Gastroesophageal sphincter (tissue), 4 donors: ENCODE measurements around the gene CASP12. TPM values are rescaled to one million over a fixed set of nuclear protein-coding genes. Genes with fewer than 3 reads are reported as not detected.

Experiments used
- ATAC-seq: fragments of 150-250 bp; one replicate; pipeline ENCODE4 v1.9.1; 2016; ENCODE audit warnings: mild to moderate bottlenecking, moderate library complexity
- H3K27ac ChIP-seq, 4 donors: fragments of 200-600 bp; sonication (generic) in 3 of 4; 1 replicate in 3 of 4; 2 replicates in 1 of 4; pipeline ENCODE4 v1.5.1; 2016 to 2019
- H3K27me3 ChIP-seq: fragments of 200-600 bp; sonication (generic); one replicate; pipeline ENCODE4 v1.5.1; 2019
- H3K36me3 ChIP-seq, 2 donors: fragments of 200-600 bp; sonication (generic); one replicate each; pipeline ENCODE4 v1.5.1; 2019; ENCODE audit warnings: control low read depth in 1 of 2
- H3K4me1 ChIP-seq, 3 donors: fragments of 200-600 bp; sonication (generic); 1 replicate in 2 of 3; 2 replicates in 1 of 3; pipeline ENCODE4 v1.5.1; 2016 to 2019; ENCODE audit warnings: control low read depth in 2 of 3
- H3K4me3 ChIP-seq, 2 donors: fragments of 200-600 bp; sonication (generic); one replicate each; pipeline ENCODE4 v1.5.1; 2019; ENCODE audit warnings: mild to moderate bottlenecking in 1 of 2, moderate library complexity in 1 of 2
- H3K9me3 ChIP-seq, 3 donors: fragments of 200-600 bp; sonication (generic); one replicate each; pipeline ENCODE4 v1.5.1; 2017 to 2019; ENCODE audit warnings: control low read depth in 2 of 3
- CTCF ChIP-seq, 4 experiments: fragments of 200-600 bp in 2 of 4; fragments of 450-650 bp in 2 of 4; sonication (generic) in 1 of 4; IDR thresholded peaks; one replicate each; pipeline ENCODE4 v1.5.1; 2017 to 2019; ENCODE audit warnings: antibody characterized with exemption in 4 of 4, mild to moderate bottlenecking in 2 of 4, moderate library complexity in 2 of 4
- EP300 ChIP-seq: sonication (generic); formaldehyde crosslinking; IDR thresholded peaks from one replicate; pipeline ENCODE4 v1.6.1; 2017; ENCODE audit warnings: antibody characterized with exemption, mild to moderate bottlenecking
- POLR2A ChIP-seq, 2 donors: fragments of 450-650 bp; IDR thresholded peaks; one replicate each; pipeline ENCODE4 v1.6.1; 2017; ENCODE audit warnings: antibody characterized with exemption in 2 of 2, mild to moderate bottlenecking in 2 of 2, moderate library complexity in 1 of 2
- POLR2AphosphoS5 ChIP-seq: sonication (generic); formaldehyde crosslinking; IDR thresholded peaks from one replicate; pipeline ENCODE4 v1.6.1; 2017; ENCODE audit warnings: antibody characterized with exemption
- WGBS, 2 donors: methylation state at CpG; one replicate each; pipeline ENCODE4 v1.1.5; 2018; ENCODE audit warnings: low coverage in 1 of 2; 5-methylcytosine and 5-hydroxymethylcytosine counted together
- total RNA-seq, 4 donors: library from RNA; depleted of rRNA; stranded (reverse); fragments of >200 nt; gene quantifications; one replicate each; pipeline ENCODE4 v1.1.0, GENCODE V29; 2016

The CASP12 gene
- total RNA-seq, 4 donors from 2014 or later: 1.2 to 8.9 (median 2.2) TPM

DNA sequence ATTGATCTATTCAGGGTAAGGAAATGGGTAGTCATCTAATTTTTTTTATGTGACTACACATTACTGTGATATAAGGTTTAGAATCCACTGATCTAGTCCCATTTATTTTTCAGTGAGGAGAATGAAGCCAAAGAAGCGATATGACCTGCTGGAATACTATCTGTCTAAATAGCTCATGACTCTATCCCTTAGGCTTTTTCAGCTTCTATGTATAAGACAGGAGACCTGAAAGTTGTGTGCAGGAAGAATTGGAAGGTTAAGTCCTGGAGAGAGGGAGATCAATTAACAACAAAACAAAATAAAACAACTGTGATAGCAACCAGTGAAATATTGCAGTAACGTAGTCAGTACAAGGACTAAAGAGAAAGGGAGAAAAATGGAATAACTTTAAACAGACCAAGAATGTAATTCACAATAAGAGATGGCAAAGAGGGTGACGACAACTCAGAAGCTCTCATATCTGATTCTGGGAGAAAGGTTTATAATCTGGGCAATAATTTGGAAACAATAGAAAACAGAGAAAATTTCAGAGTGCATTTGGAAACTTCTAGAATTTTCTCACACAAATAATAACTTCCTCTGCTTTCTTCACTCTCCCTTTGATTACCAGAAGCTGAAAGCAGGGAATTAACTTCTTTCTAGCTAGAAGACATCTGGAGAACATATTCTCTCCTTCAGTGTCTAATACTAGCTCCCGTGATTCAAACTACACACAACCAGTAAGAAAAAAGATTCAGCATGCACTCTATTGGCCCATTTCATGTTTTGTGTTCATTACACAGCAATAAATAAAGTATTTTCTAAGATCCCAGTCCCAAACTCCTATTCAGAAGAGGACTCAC, 19.2 kb upstream of the CASP12 start:
- H3K9me3 ChIP-seq: no peaks in the 10 kb centered on the region
- H3K27ac ChIP-seq: peak overlapping the region; percentile 74 to 89 (median 78)
- TF ChIP-seq POLR2AphosphoS5 (no peak), CTCF (IDR thresholded peaks at IDR 0.05) (no peak), EP300 (no peak), POLR2A (IDR thresholded peaks at IDR 0.05) (no peak)
- 7 to 12% methylated on average over 3 of the region's 4 CpGs for WGBS, 2 donors
- H3K4me1 ChIP-seq: peaks cover 0 to 19% (median 9%) of the 10 kb centered on the region in 3 donors
- H3K27me3 ChIP-seq: no peaks in the 10 kb centered on the region
- peak; percentile 31 for ATAC-seq
- H3K4me3 ChIP-seq: peak overlapping the region; percentile 49 to 88
- no peaks in the 10 kb centered on the region for H3K36me3 ChIP-seq

DNA sequence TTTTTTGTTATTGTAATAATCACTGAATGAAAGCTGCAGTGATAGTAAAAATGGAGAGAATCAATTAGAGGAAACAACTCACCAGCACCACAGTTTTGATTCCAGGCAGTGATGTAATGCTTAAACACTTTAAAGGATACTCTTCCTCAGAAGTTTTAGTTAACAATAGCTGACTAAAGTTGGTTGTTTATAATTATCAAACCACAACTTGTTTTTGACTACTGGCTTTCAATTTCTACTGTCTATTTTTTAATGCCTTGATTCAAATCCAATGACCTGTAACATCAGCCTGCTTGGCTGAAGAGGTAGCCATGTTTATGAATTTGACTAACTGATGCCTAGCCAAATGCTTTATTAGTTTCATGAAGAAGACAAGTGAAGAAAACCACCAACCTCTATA, 18.2 kb upstream of the CASP12 start:
- Histone ChIP-seq H3K4me3 (peak overlapping the region in 1 of 2 donors; percentile 49), H3K27ac (peak overlapping the region in 3 of 4 donors; percentile 74 to 79 (median 76)), H3K9me3 (no peaks in the 10 kb centered on the region), H3K36me3 (no peaks in the 10 kb centered on the region), H3K27me3 (no peaks in the 10 kb centered on the region), H3K4me1 (peaks cover 0 to 19% (median 9%) of the 10 kb centered on the region in 3 donors)
- ATAC-seq: no peak
- TF ChIP-seq POLR2A (IDR thresholded peaks at IDR 0.05) (no peak), CTCF (IDR thresholded peaks at IDR 0.05) (no peak), EP300 (no peak), POLR2AphosphoS5 (no peak)

DNA sequence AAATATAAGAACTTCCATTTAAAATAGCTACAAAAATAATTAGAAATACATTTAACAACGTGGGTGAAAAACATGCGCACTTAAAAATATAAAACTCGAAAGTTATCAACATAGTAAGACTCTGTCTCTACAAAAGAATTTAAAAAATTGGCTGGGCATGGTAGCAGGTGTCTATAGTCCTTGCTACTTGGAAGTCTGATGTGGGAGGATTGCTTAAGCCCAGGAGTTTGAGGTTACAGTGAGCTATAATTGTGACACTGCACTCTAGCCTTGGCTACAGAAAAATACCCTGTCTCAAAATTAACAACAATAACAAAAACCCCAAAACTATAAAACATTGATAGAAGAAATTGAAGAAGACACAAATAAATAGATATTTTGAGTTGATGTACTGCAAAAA, 13.8 kb upstream of the CASP12 start:
- no peak overlapping the region for H3K27ac ChIP-seq
- no peaks in the 10 kb centered on the region for H3K36me3 ChIP-seq
- WGBS, 2 donors: 85% methylated on average over 3 of the region's 3 CpGs
- ATAC-seq: no peak
- no peaks in the 10 kb centered on the region for H3K9me3 ChIP-seq
- H3K4me3 ChIP-seq: no peak overlapping the region
- TF ChIP-seq POLR2A (IDR thresholded peaks at IDR 0.05) (no peak), EP300 (no peak), POLR2AphosphoS5 (no peak), CTCF (IDR thresholded peaks at IDR 0.05) (no peak)
- H3K27me3 ChIP-seq: no peaks in the 10 kb centered on the region
- peaks cover 0 to 13% (median 4%) of the 10 kb centered on the region in 3 donors for H3K4me1 ChIP-seq

- TF ChIP-seq POLR2A (IDR thresholded peaks at IDR 0.05) (no peak), EP300 (no peak)
- Histone ChIP-seq H3K27ac (no peak overlapping the region), H3K4me3 (no peak overlapping the region), H3K36me3 (no peaks in the 10 kb centered on the region), H3K4me1 (no peaks in the 10 kb centered on the region), H3K9me3 (no peaks in the 10 kb centered on the region), H3K27me3 (no peaks in the 10 kb centered on the region)
- 95 to 96% methylated on average over 3 of the region's 3 CpGs for WGBS, 2 donors
- ATAC-seq: no peak
Observed at GRCh38 chr11:104908186-104908531, 9.9 kb upstream of the CASP12 start.

GRCh38 chr11:104907521-104908185, 9.4 kb upstream of the CASP12 start:
- 73 to 78% methylated on average over 4 to 7 of the region's 7 CpGs for WGBS, 2 donors
- ATAC-seq: no peak
- H3K4me1 ChIP-seq: no peaks in the 10 kb centered on the region
- H3K27me3 ChIP-seq: no peaks in the 10 kb centered on the region
- H3K9me3 ChIP-seq: no peaks in the 10 kb centered on the region
- H3K27ac ChIP-seq: no peak overlapping the region
- H3K36me3 ChIP-seq: no peaks in the 10 kb centered on the region
- TF ChIP-seq POLR2A (IDR thresholded peaks at IDR 0.05) (no peak), CTCF (IDR thresholded peaks at IDR 0.05) (no peak), EP300 (no peak), POLR2AphosphoS5 (no peak)
- no peak overlapping the region for H3K4me3 ChIP-seq
